MM.1S (cell line): ENCODE results near the gene GAS7.

Experiments used
- CTCF ChIP-seq: fragments of 300-600 bp; sonication (generic); IDR thresholded peaks from 2 replicates; pipeline ENCODE4 v1.5.1; 2016; ENCODE audit warnings: antibody characterized with exemption, low read length, mixed read lengths
- EZH2 ChIP-seq: fragments of 300-600 bp; sonication (generic); optimal IDR thresholded peaks from 2 replicates; pipeline ENCODE3; 2017; ENCODE audit warnings: low read depth, mild to moderate bottlenecking, antibody characterized with exemption, low read length, mixed read lengths
- EZH2phosphoT487 ChIP-seq: fragments of 300-600 bp; sonication (generic); IDR thresholded peaks from 2 replicates; pipeline ENCODE4 v1.6.1; 2018; ENCODE audit warnings: antibody characterized with exemption, low read length

- TF ChIP-seq CTCF (no peak), EZH2 (no peak), EZH2phosphoT487 (no peak)
Measured at GRCh38 chr17:9973669-9974447, 224.5 kb downstream of the GAS7 start.
